Myocyte (in vitro differentiated cells): ENCODE measurements around the gene KIAA1549. TPM values are rescaled to one million over a fixed set of nuclear protein-coding genes. Genes with fewer than 3 reads are reported as not detected.

Experiments
- DNase-seq: peaks from one replicate; pipeline ENCODE4 v3.0.0-alpha.2; 2012; ENCODE audit warnings: low read depth
- total RNA-seq: library from RNA; depleted of rRNA; stranded (reverse); fragments of >200 nt; gene quantifications from 2 replicates; pipeline ENCODE4 v1.2.3, GENCODE V29; 2014

The KIAA1549 gene
- total RNA-seq, 1 donor from 2014 or later, result 16.0 TPM

DNA sequence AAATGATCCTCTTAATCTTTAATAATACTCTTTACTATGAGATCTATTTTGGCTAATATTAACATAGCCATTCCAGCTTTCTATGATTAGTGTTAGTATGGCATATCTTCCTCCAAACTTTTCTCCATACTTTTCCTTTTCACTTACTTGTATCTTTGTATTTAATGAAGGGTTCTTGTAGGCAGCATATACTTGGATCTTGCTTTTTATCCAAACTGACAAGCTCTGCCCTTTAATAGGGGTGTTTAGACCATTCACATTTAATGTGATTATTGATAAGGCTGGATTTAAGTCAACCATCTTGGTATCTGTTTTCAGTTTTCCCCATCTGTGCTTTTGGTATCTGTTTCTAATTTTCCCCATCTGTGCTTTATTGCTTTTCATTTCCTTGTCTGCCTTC is 123.5 kb downstream of the KIAA1549 start:
- DNase-seq, result no peak

DNA sequence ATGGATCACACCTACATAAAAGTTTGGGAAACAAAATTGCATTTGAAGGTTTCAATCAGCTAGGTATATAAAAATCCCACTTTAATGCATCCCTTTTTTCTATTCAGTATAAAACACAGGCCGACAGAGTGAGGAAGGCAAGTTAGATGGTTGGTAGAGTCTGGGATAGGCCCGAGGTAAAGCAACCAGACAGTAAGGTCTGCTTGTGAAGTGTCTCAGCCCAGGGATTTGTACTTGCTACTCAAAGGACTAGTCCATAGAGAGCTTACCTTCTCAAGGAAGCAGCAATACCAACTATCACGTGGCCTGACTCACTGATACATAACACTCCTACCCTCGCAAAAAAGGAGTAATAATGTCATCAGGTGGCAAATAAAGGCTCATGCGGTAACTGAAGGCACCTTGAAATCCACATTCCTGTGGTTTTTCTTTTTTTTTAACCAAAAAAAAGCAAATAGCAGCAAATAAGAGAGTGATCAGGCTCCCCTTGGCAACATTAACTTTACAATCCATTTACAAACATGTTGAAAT is 127.0 kb downstream of the KIAA1549 start:
- no peak for DNase-seq

DNA sequence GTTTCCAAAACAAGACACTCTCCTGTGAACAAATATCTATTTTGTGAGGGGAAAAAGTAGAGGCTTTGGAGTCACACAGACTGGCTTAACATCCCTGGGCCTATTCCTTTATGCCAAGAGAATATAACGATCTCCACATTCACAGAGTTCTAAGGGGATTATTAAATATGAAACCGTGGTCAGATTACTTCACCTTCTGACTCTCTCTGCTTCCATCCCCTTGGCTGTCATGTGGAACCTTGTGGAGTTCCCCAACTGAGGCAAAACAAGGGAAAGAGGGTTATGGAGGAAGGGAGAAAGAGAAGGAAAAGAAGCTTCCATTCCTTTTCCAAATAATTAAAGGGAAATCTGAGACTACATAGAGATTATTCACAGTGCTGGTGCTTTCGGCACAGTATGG is 127.7 kb downstream of the KIAA1549 start:
- DNase-seq, result no peak

DNA sequence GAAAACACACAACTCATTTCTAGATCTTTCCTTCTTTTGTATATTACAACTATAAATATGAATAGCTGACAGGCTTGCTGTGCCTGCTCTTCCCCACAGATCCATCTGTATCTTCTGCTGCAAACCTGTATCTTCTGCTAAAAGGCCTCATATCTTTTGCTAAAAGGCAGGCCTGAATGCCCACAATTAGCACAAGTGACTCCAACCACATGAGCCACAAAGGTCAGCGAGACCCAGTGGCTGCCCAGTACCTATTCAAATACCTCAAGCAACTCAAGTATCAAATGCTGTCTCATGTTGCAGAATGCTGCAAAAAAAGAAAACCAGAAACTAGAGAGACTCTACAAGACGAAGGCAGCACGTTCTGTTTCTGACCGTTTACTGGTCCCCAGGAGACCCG is 128.7 kb downstream of the KIAA1549 start:
- DNase-seq, result peak; percentile 61

DNA sequence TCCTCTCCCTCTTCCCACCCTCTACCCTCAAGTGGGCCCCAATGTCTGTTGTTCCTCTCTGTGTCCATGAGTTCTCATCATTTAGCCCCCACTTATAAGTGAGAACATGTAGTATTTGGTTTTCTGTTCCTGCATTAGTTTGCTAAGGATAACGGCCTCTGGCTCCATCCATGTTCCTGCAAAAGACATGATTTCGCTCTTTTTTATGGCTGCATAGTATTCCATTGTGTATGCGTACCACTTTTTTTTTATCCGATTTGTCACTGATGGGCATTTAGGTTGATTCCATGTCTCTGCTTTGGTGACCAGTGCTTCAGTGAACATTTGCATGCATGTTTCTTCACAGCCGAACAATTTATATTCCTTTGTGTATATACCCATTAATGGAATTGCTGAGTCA is 131.5 kb downstream of the KIAA1549 start:
- DNase-seq, result no peak

DNA sequence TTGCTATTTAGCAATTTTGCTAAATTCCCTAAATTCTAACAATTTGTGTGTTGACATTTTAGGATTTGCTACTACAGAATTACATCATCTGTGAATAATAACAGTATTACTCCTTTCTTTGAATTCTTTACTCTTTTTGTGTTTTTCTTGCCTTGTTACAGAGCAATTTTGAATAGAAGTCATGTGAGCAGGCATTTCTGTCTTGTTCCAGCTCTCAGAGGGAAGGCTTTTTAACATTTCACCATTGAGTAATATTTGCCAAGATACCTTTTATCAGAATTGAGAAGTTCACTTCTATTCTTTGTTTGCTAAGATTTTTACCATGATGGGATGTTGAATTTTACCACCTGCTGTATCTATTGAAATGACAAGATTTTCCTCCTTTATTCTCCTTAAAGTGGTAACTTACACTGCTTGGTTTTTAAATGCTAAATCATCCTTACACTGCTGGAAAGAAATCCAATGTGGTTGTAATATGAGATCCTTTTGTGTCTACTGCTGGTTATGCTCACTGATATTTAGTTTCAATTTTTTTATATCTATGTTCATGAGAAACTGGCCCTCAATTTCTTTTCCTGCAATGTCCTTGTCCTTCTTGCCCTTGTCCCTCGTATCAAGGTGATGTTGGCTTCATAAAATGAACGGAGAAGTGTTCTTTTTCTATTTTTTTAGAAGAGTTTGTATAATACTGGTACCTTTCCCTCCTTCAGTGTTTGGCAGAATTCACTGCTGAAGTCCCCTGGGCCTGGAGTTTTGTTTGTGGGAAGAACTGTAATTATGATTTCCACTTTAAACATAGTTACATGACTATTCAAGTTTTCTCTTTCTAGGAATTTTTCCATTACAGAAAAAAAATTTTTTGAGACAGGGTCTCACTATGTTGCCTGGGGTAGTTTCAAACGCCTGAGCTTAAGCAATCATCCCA is 132.9 kb downstream of the KIAA1549 start:
- DNase-seq, result peak; percentile 75

DNA sequence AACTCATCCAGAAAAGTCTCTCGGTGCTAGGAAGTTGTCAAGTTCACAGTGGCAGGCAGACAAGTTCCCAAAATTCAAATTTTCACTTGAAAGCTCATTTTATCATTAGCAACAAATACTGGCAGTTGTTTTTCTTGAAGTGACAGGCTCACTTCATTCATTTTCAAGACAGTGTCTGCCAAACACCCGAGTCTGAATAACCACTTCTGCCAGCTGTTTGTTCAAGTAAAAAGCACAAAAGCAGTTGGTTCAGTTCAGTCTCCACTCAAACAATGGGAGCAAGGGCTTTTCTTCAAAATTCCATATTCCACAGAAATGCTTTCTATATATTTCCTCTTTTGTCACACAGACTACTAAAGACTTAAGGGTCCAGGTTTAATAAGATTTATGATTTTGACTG is 135.5 kb downstream of the KIAA1549 start:
- DNase-seq, result no peak

DNA sequence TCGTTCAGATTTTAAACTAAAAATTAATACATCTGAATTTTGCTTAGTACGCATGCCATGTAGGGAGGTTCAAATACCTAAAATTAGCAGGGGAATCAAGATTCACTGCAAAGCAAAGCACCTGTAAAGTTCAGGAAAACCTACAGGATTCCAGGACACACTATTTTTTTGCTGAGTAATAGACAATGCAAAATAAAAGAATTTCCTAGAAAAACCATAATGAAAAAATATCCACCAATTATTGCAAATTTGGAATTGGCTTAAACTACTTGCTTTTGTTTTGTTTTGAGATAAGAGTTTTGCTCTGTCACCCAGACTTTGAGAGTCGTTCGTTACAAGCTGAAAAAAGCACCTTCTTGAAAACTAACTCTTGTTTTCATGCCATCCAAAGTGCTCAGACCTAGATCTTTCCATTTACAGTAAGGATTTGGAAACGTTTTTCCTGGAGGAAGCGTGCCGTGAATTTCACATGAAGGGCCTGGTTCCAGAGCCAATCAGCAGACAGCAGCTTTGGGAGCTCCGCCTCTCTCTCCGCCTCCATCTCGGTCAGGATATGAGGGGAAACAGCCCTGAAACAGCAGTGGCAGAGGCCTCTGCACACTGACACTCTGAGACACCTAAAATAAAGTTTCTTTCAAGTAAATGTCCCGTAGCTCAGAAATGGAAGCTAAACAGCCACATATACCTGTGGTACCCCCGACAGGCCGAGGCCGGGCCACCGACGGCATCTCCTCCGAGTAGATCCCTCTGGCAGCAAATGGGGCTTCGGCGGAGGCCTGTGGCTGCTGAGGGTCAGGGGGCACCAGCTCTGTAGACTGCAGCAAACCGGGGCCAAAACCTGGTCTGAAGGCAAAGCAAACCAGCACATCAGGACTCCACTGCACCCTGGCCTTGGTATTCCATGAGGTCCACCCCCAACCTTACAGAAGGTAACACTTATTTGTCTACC is 137.3 kb downstream of the KIAA1549 start:
- no peak for DNase-seq

DNA sequence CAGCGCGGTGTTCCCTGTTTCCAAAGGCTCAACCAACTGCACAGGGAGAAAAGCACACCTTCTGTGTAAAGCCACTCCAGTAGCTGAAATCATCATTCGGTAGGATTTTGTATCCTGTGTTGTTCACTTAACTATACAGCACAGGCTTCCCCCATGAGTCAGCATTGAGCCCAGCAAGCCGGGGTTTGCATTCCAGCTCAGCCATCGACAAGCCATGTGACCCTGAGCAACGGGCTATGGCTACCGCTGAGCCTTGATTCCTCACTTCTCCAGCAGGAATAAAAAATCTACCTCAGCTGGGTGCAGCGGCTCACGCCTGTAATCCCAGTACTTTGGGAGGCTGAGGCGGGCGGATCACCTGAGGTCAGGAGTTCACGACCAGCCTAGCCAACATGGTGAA is 139.1 kb downstream of the KIAA1549 start:
- no peak for DNase-seq

DNA sequence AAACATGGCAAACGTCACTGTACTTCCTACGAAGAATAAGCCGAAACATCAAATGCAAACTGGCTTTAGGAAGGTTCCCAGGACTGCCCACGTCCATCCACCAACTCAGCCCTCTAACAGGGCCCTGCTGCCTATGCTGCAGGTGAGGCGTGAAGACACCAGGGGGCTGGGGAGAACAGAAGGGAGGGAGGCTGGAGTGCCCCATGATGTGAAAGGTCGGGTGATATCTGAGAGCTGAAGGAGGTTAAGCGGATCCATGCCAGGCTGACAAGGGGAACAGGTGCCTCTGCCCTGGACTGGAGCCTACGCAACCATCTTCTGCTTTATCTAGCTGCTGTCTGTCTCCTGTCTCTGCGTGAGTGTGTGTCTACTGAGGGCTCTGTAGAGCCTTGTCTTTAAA is 143.0 kb downstream of the KIAA1549 start:
- DNase-seq, result peak; percentile 70

DNA sequence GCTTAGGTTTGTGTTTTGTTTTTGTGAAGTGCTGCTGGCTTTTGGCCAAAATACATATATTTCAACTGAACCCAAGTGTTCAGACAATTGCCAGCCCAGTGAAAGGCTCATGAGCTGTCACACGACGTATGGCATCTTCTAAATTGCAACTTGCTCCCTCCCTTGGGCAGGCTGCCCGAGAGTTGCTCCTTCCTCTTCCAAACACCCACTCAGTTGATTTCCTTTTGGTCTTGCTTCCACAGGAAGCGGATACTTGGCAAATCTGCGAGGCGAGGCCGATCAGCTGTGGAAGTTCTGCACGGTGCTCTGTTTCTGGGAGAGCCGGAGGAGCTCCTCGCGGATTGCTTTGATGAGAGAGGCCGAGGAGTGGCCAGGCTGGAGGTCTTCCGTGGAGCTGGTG is 143.6 kb downstream of the KIAA1549 start:
- no peak for DNase-seq

DNA sequence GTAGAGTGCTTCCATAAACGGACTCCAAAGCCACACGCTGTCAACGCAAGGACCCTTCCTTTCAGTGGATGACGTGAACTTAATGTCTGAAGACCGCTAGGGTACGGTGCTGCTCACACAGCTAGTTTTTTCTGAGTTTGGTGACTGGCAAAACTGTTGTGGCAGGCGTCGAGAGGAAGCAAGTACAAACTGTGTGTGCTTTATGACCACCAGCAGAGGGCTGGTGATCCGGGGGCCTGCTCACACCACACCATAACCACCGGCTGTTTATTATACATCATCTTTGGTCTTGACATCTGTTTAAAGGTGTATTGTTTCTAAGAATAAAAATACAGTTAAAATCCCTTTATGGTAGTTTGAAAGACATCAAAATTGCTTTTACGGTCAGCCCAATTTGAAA is 146.1 kb downstream of the KIAA1549 start:
- DNase-seq, result no peak

DNA sequence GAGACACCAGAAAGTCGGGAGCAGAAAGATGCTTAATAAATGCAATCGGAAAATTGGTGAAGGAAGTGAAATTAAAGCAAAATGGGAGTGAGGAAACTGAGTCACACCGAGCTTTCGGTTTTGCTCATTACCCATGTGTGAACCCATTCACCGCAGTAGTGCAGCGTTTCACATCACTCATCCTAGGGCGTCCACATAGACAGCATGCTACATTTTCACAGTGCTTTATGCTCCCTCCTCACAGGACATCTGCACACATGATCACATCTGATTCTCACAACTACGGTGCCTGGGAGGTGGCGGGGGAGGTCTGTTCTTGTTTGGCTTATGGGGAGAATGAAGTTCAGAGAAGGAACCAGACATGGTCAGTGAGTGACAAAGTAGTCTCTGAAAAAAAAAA is 146.6 kb downstream of the KIAA1549 start:
- DNase-seq, result no peak

DNA sequence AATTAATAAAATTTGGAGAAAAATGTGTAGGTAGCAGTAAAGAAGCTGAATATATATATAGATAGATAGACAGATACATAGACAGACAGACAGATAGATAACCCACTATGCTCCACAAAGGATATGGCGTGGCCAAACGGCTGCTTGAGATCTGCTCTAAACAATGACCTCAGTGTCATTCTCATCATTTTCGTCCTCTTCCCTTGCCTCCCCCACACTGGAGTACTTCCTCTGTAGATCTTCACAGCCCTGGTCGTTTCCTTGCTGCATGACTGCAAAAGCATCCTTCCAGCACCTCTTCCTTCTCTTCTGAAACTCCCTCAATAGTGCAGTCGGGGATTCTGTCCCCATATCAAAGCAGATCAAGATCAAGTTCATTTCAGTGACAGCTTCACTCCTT is 147.6 kb downstream of the KIAA1549 start:
- no peak for DNase-seq

DNA sequence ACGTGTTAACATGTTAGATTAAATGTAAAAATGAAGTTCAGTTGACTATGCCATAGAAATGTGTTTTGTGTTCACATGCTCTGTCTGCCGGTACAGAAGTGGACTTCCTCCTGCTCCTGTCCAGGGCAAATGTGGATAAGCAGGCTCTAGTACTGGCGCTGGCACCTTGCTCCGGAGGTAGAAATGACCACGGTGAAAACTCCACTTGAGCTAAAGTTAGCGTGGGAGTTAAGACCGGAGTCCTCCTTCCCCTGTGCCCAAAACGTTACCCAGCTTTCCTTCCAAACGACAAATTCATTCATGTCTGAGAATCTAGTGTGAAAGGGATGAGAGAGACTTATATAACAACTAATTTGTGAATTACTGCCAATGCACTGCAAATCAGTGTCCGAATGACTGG is 148.2 kb downstream of the KIAA1549 start:
- no peak for DNase-seq

DNA sequence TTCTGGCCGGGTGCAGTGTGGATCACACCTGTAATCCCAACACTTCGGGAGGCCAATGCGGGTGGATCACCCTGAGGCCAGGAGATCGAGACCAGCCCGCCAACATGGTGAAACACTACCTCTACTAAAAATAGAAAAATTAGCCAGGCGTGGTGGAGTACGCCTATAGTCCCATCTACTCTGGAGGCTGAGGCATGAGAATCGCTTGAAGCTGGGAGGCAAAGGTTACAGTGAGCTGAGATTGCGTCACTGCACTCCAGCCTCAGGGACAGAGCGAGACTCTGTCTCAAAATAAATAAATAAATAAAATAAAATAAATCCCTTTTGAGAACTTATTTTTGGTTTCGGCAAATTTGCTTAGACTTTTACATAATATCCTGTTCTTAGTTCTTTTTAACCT is 151.9 kb downstream of the KIAA1549 start:
- DNase-seq, result no peak

DNA sequence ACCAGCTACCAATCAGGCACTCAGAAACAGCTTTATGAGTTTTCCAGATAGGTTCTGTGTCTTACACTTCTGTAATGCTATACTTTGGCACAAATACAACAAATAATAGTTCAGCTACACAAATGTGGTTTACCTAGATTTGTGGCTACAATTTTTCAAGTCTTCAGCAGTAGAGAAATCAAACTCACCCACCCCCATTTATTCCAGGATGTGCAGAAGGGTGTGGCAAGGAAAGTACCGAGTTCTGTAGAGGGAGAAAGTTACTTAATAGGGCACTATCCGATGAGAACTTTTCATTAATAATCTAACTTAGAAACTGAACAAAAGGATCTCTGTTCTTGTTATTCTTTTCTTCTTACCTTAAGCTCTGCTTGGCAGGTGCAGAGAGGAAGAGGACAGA is 152.9 kb downstream of the KIAA1549 start:
- no peak for DNase-seq

DNA sequence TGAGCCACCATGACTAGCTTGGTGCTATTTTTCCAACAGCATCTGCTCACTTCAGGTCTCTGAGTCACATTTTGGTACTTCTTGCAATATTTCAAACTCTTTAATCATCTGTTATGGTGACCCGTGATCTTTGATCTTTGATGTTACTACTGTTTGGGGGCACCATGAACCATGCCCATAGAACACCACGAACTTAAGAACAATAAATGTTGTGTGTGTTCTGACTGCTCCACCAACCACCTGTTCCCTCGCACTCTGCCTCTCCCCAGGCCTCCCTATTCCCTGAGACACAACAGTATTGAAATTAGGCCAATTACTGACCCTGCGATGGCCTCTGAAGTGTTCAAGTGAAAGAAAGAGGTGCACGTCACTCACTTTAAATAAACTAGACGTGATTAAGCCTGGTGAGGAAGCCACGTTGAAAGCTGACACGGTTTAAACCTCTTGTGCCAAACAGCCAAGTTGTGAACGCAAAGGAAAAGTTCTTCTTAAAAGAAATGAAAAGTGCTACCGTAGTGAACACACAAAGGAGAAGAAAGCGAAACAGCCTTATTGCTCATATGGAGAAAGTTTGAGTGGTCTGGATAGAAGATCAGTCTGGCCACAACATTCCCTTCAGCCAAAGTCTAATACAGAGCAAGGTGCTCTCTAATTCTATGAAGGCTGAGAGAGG is 156.0 kb downstream of the KIAA1549 start:
- peak; percentile 23 for DNase-seq

DNA sequence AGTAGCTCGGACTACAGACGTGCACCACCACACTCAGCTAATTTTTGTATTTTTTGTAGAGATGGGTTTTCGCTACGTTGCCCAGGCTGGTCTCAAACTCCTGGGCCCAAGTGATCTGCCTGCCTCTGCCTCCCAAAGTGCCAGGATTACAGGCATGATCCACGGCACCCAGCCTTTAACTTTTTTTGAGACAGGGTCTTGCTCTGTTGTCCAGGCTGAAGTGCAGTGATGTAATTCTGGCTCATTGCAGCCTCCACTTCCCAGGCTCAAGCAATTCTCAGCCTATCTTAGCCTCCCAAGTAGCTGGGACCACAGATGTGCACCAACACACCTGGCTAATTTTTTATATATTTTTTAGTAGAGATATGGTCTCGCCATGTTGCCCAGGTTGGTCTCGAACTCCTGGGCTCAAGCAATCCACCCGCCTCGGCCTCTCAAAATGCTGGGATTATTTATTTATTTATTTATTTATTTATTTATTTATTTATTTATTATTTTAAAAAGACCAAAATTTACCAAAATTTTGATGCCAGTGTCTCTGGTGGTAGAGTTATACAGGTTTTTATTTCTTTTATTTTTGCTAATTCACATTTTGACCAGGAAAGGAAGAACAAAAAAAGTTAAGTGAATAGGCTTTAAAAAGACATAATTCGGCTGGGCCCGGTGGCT is 158.2 kb downstream of the KIAA1549 start:
- no peak for DNase-seq

DNA sequence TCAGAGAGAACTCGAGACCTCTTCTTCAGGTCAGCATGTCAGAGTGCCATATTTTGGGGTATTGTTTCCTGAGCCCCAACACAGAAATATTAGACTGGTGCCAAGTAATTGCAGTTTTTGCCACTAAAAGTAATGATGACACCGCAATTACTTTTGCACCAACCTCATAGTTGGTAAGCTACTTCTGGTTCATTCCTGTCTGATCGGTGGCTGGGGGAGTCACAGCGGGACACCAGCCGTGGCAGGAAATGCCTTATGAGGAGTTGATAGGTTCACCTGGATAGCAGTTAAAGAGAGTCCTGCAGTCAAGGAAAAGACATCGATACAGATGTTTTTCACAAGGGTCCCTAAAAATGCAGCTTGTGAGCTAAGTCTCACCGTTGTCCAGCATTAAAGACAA is 159.3 kb downstream of the KIAA1549 start:
- DNase-seq, result no peak

DNA sequence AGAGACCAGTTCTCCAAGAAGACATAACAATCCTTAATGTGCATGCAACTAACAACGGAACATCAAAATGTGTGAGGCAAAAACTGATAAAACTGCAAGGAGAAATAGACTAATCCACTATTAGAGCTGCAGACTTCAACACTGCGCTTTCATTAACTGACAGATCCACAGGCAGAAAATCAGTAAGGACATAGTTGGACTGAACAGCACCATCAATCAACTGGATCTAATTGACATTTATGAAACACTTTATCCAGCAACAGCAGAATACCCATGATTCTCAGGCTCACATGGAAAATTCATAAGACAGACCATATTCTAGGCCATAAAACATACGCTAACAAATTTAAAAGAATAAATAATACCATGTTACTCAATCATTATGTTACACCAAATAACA is 161.6 kb downstream of the KIAA1549 start:
- no peak for DNase-seq
